HG02759 (cell line): ENCODE measurements around the gene GPC6.

Experiments
- ATAC-seq: cut with Tn5 transposase; IDR thresholded peaks from one replicate; pipeline ENCODE4 v1.9.1; 2021; ENCODE audit warnings: mild to moderate bottlenecking, moderate library complexity; ENCODE audit not compliant: unreplicated experiment

The GPC6 gene

GRCh38 chr13:93230261-93230855 is 3.8 kb downstream of the GPC6 start:
- no peak for ATAC-seq

GRCh38 chr13:93231867-93232266 is 5.3 kb downstream of the GPC6 start:
- ATAC-seq, result no peak

DNA sequence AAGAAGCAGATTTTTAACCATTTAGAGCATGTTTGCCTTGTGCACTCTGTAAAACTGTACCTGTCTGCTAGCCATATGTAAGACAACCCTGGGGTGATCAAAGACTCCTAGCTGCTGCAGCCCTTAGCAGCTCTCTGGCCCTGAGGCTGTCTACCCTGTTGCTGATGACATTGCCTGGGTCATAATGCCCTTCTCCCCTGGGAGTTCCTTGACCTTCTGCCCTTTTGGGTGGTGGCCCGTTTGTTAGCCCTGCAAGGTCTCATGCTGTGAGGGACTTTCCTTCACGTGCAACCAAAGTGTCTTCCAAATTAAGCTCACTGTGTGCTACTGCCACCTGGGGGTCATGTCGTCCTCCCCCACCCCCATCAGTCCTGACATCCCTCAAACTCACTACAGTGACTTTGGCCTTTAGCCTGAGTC is 7.4 kb downstream of the GPC6 start:
- ATAC-seq, result peak; percentile 89

DNA sequence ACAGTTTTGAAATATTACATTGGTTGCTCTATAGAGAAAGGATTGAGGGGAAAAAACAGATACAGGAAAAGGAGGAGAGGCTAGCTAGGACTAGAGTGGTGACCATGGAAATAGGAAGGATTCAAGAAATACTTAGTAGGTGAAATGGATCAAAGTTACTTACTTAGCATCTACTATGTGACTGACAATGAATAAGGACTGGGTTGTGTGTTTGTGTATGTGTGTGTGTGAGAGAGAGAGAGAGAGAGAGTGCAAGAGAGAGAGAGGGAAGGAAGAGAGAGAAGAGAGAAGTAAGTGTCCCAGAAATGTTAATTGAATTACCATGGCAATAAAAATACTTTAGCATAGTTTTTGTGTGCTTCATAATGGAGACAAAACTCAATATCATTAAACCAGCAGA is 7.9 kb downstream of the GPC6 start:
- ATAC-seq, result no peak

GRCh38 chr13:93235258-93236015 is 8.8 kb downstream of the GPC6 start:
- ATAC-seq, result no peak

GRCh38 chr13:93238711-93239110 is 12.1 kb downstream of the GPC6 start:
- no peak for ATAC-seq

DNA sequence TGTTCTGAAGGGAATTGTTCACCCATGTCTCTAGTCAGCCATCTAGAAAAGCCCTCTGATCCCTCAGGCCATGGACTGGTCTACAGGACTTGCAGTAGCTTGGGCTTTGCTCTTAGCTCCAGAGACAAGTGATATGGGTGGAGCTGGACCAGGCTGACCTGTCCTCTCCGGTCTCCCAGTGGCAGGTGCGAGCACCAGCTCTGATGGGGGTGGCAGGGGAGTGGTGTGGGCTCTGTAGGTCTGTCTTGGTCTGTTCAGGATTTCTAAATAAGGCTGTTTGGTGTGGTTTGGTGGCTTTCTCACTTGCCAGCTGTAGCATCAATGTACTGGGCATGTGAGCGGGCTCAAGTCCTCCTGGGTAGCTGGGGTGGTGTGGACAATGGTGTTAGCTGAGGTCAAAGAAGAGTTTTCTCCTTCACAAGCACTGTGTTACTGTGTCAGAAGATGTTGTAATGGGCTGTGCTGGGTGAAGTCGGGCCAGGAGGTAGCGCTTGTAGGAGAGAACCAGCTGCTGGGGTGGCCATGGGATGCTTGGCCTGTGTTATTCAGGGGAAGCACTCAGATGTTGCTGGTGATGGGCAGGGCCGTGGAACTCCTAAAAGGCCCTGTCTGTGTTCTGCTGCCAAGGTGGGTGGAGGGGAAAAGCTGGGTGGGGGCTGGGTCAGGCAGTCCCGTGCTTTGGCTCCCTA is 16.9 kb downstream of the GPC6 start:
- ATAC-seq, result no peak

GRCh38 chr13:93244141-93244917 is 17.7 kb downstream of the GPC6 start:
- peak; percentile 72 for ATAC-seq

- ATAC-seq, result no peak
Measured at GRCh38 chr13:93244918-93245280, 18.3 kb downstream of the GPC6 start.

DNA sequence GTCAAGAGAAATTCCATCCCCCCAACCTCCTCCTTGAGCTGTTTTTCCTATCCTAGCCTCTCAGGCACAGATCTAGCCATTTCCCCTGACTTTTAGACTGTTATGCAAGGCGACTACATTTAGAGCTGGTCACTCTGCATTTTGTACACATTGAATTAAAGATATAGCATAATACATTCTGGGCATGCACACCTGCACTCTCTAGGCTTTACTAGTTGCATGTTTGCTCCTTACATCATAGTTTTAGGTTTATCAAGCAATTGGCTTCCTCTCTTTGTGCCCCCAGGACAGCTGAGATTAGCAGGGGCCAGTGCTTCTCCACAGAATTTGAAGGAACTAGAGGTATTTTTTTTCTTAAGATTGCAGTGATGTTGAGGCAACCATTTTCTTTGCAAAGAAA is 19.5 kb downstream of the GPC6 start:
- no peak for ATAC-seq

GRCh38 chr13:93248627-93249047 is 22.0 kb downstream of the GPC6 start:
- no peak for ATAC-seq

DNA sequence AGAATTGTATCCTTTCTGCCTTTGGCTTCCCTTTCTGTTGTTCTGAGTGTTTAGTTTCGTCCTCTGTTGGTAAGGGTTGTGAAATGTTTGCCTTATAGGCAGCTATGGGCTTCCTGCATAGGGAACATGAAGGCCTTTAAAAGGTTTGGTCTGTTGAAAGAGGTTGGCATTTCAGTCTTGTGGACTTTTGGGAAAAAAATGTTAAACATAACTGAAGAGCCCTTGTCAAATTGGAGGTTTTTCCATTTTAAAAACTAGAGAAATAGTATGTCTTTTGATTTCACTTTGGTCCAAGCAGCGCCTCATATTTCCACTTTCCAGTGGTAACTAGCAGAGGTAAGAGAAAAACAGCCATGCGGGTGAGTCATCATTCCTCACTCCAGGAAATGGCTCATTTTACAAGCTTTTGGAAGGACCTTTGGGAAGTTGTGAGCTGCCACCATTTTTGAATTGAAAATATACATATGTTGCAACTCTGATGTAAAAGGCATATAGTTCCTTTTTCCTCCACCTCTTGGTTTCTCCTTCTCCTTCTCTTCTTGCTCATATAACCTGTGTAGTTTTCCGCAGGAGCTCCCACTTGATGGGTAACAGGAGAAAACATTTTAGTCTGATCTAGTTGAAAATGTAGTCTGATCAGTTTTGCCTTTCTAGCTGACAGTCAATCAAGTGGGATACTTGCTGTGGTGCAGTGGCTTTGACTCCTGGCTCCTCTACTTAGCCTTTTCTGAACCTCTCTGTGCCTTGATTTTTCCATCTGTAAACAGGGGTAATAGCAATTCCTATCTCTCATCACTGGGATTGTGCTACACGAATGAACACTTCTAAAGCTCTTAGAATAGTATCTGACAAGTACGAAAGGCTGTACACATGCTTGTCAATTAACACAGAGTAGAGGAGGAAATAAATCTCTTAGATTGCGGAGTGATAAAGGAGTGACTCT is 23.0 kb downstream of the GPC6 start:
- no peak for ATAC-seq

GRCh38 chr13:93254775-93255174 is 28.2 kb downstream of the GPC6 start:
- no peak for ATAC-seq

DNA sequence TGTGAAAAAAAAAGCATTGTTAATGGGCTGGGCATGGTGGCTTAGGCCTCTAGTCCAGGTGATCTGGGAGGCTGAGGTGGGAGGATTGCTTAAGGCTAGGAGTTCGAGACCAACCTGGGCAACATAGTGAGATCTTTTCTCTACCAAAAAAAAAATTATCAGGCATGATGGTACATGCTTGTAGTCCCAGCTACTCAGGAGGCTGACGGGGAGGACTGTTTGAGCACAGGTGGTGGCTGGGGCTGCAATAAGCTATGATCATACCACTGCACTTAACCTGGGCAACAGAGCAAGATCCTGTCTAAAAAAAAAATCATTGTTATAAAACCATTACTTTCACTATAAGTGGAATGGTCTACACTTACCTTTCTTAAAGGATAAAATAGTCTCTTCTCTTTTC is 30.4 kb downstream of the GPC6 start:
- no peak for ATAC-seq

GRCh38 chr13:93259527-93260080 is 33.0 kb downstream of the GPC6 start:
- ATAC-seq, result no peak

DNA sequence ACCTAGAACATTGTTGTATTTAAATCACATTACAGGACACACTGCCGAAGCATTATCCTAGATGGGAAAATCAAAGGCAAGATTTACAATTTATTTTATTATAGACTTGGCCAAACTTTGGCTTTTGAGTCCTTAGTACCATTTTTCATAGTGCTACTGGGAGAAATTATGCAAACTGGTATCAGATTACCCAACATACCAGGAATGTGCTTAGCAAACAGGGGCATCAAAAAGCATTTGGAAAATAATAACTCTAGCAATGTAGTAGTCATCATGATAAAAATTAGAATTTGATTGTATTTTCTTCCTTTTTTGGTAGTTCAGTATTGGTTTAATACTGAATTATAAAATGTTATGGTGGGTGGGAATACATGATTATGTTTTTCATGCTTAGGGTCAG is 34.0 kb downstream of the GPC6 start:
- no peak for ATAC-seq

- no peak for ATAC-seq
Measured at GRCh38 chr13:93262729-93263345, 36.2 kb downstream of the GPC6 start.

GRCh38 chr13:93264876-93265275 is 38.3 kb downstream of the GPC6 start:
- no peak for ATAC-seq

DNA sequence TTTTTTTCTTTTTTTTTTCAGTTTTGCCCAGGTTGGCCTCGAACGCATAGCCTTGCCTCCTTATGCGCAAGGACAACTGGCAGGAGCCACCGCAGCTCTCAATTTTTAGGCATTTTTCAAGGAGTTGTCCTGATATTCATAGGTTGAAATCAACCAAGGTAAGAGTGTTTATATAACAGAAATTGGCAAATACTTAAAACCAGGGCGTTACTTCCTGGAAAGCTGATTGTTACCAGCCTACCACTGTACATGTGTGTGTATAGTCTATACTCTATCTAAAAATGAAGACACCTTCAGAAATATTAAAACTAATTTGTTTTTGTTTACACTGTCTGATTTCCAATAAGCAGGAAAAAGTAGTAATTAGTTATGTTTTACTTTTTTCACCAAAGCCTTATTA is 39.2 kb downstream of the GPC6 start:
- ATAC-seq, result no peak

DNA sequence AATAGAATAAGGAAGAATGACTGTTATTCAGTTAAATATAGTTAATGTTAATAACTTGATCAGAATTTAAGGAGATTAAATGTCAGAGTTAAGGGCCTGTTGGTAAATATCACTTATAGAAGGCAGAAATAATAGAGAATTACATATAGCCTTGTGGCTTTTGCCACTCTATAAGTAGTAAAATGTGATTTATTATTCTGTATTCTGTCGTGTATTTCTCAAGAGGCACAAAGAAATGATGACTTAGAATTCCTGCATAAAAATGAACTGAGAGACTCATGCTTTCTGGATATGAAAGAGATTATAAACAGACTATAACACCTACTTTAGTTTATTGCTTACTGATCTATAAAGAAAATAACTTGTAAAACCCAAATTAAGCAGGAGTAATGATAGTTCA is 40.1 kb downstream of the GPC6 start:
- ATAC-seq, result no peak
